HG02938 (cell line): ENCODE data around the gene AGPAT2.

ENCODE experiments used
- ATAC-seq: cut with Tn5 transposase; IDR thresholded peaks from one replicate; pipeline ENCODE4 v1.9.1; 2021; ENCODE audit warnings: mild to moderate bottlenecking, moderate library complexity; ENCODE audit not compliant: unreplicated experiment

The AGPAT2 gene

GRCh38 chr9:136675477-136676296, 11.6 kb downstream of the AGPAT2 start:
- no peak for ATAC-seq

- no peak for ATAC-seq
These were observed 12.4 kb downstream of the AGPAT2 start for GRCh38 chr9:136674786-136675349.

GRCh38 chr9:136673975-136674785, 13.1 kb downstream of the AGPAT2 start:
- ATAC-seq: no peak

- ATAC-seq: no peak
These were observed 13.9 kb downstream of the AGPAT2 start for GRCh38 chr9:136673088-136673974.

GRCh38 chr9:136672431-136673087, 14.7 kb downstream of the AGPAT2 start:
- ATAC-seq: no peak

DNA sequence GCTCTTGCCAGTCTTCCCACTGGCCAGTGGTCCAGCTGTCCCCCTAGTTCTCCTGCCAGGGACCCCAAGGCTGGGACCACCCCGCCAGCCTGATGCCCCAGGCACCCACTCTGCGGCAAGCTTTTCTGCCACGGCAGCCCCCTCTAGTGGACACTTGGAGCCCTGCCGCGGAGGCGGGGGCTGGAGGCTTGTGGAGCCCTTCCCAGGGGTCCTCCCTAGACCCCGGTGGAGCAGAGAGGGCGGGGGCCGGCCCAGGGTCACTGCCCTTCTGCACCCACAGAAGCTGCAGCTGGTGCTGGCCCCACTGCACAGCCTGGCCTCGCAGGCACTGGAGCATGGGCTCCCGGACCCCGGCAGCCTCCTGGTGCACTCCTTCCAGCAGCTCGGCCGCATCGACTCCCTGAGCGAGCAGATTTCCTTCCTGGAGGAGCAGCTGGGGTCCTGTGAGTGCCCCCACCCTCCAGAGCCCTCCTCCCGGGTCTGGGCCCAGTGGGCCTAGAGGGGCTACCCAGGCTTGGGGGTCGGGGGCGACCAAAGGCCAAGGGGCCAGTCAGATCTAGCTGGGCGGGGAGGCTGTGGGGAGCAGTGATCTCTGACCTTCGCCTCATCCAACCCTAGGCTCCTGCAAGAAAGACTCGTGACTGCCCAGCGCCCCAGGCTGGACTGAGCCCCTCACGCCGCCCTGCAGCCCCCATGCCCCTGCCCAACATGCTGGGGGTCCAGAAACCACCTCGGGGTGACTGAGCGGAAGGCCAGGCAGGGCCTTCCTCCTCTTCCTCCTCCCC, 15.4 kb downstream of the AGPAT2 start:
- no peak for ATAC-seq

GRCh38 chr9:136671254-136671614, 16.0 kb downstream of the AGPAT2 start:
- no peak for ATAC-seq

- ATAC-seq: no peak
These were observed 16.5 kb downstream of the AGPAT2 start for GRCh38 chr9:136670576-136671253.

GRCh38 chr9:136669791-136670464, 17.3 kb downstream of the AGPAT2 start:
- ATAC-seq: no peak

DNA sequence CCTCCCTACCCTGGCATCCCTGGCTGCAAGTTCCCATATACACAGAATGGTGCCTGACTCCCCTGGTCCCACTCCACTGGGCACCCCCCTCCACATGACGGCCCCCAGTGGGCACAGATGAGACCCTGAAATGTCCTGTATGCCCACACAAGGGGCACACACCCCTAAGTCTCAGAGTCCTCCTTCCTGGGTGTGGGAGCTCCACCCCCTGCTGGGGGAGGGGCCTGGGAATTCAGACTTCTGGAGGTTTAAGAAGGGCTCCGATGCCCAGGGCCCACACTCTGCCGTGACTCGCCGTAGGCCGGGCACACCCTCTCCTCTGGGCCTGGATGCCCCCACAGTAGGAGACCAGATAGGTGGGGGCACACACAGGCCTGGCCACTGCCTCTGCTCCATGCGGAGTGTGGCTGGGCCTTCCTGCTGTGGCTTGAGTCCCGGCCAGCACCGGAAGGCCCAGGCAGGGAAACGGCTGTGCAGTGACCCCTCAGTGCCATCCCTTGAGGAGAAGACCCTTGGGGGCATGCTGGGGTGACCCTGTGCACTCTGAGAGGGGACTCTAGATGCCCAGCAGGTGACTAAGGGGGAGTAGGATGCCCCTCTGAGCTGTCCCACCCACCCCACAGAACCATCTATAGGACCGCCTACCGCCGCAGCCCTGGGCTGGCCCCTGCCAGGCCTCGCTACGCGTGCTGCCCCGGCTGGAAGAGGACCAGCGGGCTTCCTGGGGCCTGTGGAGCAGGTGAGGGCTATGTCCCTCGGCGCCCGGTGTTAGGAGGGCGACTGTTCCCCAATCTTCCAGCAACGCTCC, 18.1 kb downstream of the AGPAT2 start:
- no peak for ATAC-seq

- ATAC-seq: no peak
These were observed 19.1 kb downstream of the AGPAT2 start for GRCh38 chr9:136667940-136668760.

- ATAC-seq: no peak
These were observed 19.9 kb downstream of the AGPAT2 start for GRCh38 chr9:136667214-136667939.

- no peak for ATAC-seq
These were observed 20.7 kb downstream of the AGPAT2 start for GRCh38 chr9:136666372-136667213.

- no peak for ATAC-seq
These were observed 21.4 kb downstream of the AGPAT2 start for GRCh38 chr9:136665704-136666371.
